Thymus (tissue), 11 donors: ENCODE measurements around the gene APP. TPM values are rescaled to one million over a fixed set of nuclear protein-coding genes. Genes with fewer than 3 reads are reported as not detected.

Experiments
- DNase-seq, 9 donors: peaks; one replicate each; pipeline ENCODE4 v3.0.0-alpha.2; 2013; ENCODE audit warnings: low spot score in 9 of 9, low read depth in 6 of 9, missing footprints in 1 of 9
- H3K27ac ChIP-seq, 2 donors: one replicate each; pipeline ENCODE4 v1.5.1; 2013; ENCODE audit warnings: control low read depth in 1 of 2, low read depth in 1 of 2, low read length in 1 of 2, mild to moderate bottlenecking in 1 of 2, moderate library complexity in 1 of 2
- H3K27me3 ChIP-seq, 2 donors: one replicate each; pipeline ENCODE4 v1.5.1; 2013; ENCODE audit warnings: low read length in 1 of 2; ENCODE audit not compliant: control insufficient read depth in 2 of 2, insufficient read depth in 1 of 2
- H3K36me3 ChIP-seq, 2 donors: one replicate each; pipeline ENCODE4 v1.5.1; 2013; ENCODE audit warnings: low read length in 1 of 2, mild to moderate bottlenecking in 1 of 2, moderate library complexity in 1 of 2; ENCODE audit not compliant: control insufficient read depth in 2 of 2, insufficient read depth in 2 of 2
- H3K4me1 ChIP-seq, 2 donors: one replicate each; pipeline ENCODE4 v1.5.1; 2013; ENCODE audit warnings: low read length in 2 of 2; ENCODE audit not compliant: control insufficient read depth in 2 of 2, insufficient read depth in 2 of 2
- H3K4me3 ChIP-seq, 2 donors: one replicate each; pipeline ENCODE4 v1.5.1; 2013; ENCODE audit warnings: low read length in 2 of 2, control low read depth in 1 of 2, mild to moderate bottlenecking in 1 of 2
- H3K9me3 ChIP-seq, 2 donors: one replicate each; pipeline ENCODE4 v1.5.1; 2013; ENCODE audit warnings: low read length in 1 of 2, mild to moderate bottlenecking in 1 of 2; ENCODE audit not compliant: control insufficient read depth in 2 of 2, insufficient read depth in 1 of 2
- WGBS: extraction: QIAGEN DNeasy Blood & Tissue Kit; methylation state at CpG from one replicate; pipeline ENCODE4 v1.1.7; 2013; 5-methylcytosine and 5-hydroxymethylcytosine counted together
- polyA plus RNA-seq: library from polyadenylated mRNA; stranded (reverse); fragments of 200-250 nt; gene quantifications from one replicate; pipeline ENCODE4 v1.2.3, GENCODE V29; 2013
- total RNA-seq: library from RNA; stranded (reverse); fragments of 120-200 nt; gene quantifications from one replicate; pipeline ENCODE4 v1.2.4, GENCODE V29; 2013
- donor health status: healthy.

Gene APP
- total and polyA plus RNA-seq, 2 donors = 110 to 152 TPM

GRCh38 chr21:25863031-25863430 lies 307.5 kb downstream of the APP start:
- Histone ChIP-seq H3K4me1 (peaks cover 3 to 5% of the 10 kb centered on the region in 2 donors), H3K27ac (no peak overlapping the region), H3K36me3 (no peaks in the 10 kb centered on the region), H3K4me3 (no peak overlapping the region), H3K9me3 (no peaks in the 10 kb centered on the region), H3K27me3 (no peaks in the 10 kb centered on the region)
- no peak for DNase-seq
- 96% methylated on average over 1 of the region's 1 CpG for WGBS

- Histone ChIP-seq H3K4me3 (no peak overlapping the region), H3K4me1 (peaks cover 5 to 6% of the 10 kb centered on the region in 2 donors), H3K9me3 (no peaks in the 10 kb centered on the region), H3K27ac (no peak overlapping the region), H3K27me3 (no peaks in the 10 kb centered on the region), H3K36me3 (no peaks in the 10 kb centered on the region)
- 65% methylated on average over 1 of the region's 1 CpG for WGBS
- peak in 7 of 9 donors; percentile 18 to 73 (median 37) for DNase-seq
These were observed 308.0 kb downstream of the APP start for GRCh38 chr21:25862596-25862995.

GRCh38 chr21:25862112-25862511 lies 308.5 kb downstream of the APP start:
- no peaks in the 10 kb centered on the region for H3K27me3 ChIP-seq
- H3K27ac ChIP-seq = no peak overlapping the region
- 86% methylated on average over 3 of the region's 3 CpGs for WGBS
- H3K4me1 ChIP-seq = peaks cover 5 to 6% of the 10 kb centered on the region in 2 donors
- DNase-seq = no peak
- no peaks in the 10 kb centered on the region for H3K9me3 ChIP-seq
- no peak overlapping the region for H3K4me3 ChIP-seq
- H3K36me3 ChIP-seq = no peaks in the 10 kb centered on the region

GRCh38 chr21:25859235-25859929 lies 311.2 kb downstream of the APP start:
- H3K9me3 ChIP-seq = no peaks in the 10 kb centered on the region

GRCh38 chr21:25858325-25858724 lies 312.2 kb downstream of the APP start:
- Histone ChIP-seq H3K27ac (no peak overlapping the region), H3K27me3 (no peaks in the 10 kb centered on the region), H3K4me1 (peaks cover 2 to 6% of the 10 kb centered on the region in 2 donors), H3K4me3 (no peak overlapping the region), H3K36me3 (no peaks in the 10 kb centered on the region), H3K9me3 (no peaks in the 10 kb centered on the region)
- WGBS = 98% methylated on average over 3 of the region's 3 CpGs
- no peak for DNase-seq

More at GRCh38 chr21:25859235-25859929, 311.2 kb downstream of the APP start:
- 82% methylated on average over 5 of the region's 5 CpGs for WGBS
- H3K27me3 ChIP-seq = no peaks in the 10 kb centered on the region
- no peaks in the 10 kb centered on the region for H3K36me3 ChIP-seq
- no peak overlapping the region for H3K4me3 ChIP-seq
- no peak for DNase-seq
- H3K27ac ChIP-seq = no peak overlapping the region
- peaks cover 2 to 6% of the 10 kb centered on the region in 2 donors for H3K4me1 ChIP-seq

- H3K27ac ChIP-seq = no peak overlapping the region
These were observed 313.1 kb downstream of the APP start for GRCh38 chr21:25857308-25858074.

GRCh38 chr21:25855576-25855975 lies 315.0 kb downstream of the APP start:
- 91% methylated on average over 5 of the region's 5 CpGs for WGBS

More at GRCh38 chr21:25857308-25858074, 313.1 kb downstream of the APP start:
- Histone ChIP-seq H3K4me1 (peaks cover 2 to 6% of the 10 kb centered on the region in 2 donors), H3K36me3 (no peaks in the 10 kb centered on the region), H3K9me3 (no peaks in the 10 kb centered on the region), H3K27me3 (no peaks in the 10 kb centered on the region), H3K4me3 (no peak overlapping the region)
- 94% methylated on average over 6 of the region's 6 CpGs for WGBS
- DNase-seq = no peak

GRCh38 chr21:25850126-25850842 lies 320.3 kb downstream of the APP start:
- Histone ChIP-seq H3K27me3 (no peaks in the 10 kb centered on the region), H3K9me3 (peaks cover 0 to 4% of the 10 kb centered on the region in 2 donors), H3K4me3 (no peak overlapping the region), H3K27ac (no peak overlapping the region), H3K36me3 (no peaks in the 10 kb centered on the region), H3K4me1 (no peaks in the 10 kb centered on the region)
- peak in 4 of 9 donors; percentile 12 to 51 (median 19) for DNase-seq
- WGBS = 97% methylated on average over 1 of the region's 1 CpG

More at GRCh38 chr21:25855576-25855975, 315.0 kb downstream of the APP start:
- Histone ChIP-seq H3K9me3 (no peaks in the 10 kb centered on the region), H3K4me1 (peaks cover 2 to 4% of the 10 kb centered on the region in 2 donors), H3K27me3 (no peaks in the 10 kb centered on the region), H3K36me3 (no peaks in the 10 kb centered on the region), H3K4me3 (no peak overlapping the region), H3K27ac (no peak overlapping the region)
- peak in 2 of 9 donors; percentile 10 to 56 for DNase-seq
